ENCODE results near the gene MACROD1.

The MACROD1 gene

GRCh38 chr11:64035081-64035524 is 130.8 kb downstream of the MACROD1 start:
- DNase-seq (ENCODE audit: low spot score) = no peak

- DNase-seq (ENCODE audit: low spot score) = no peak
Observed at GRCh38 chr11:64034411-64034811, 131.5 kb downstream of the MACROD1 start.

GRCh38 chr11:64032050-64032449 is 133.9 kb downstream of the MACROD1 start:
- no peak for DNase-seq (ENCODE audit: low spot score)

GRCh38 chr11:64031001-64031400 is 134.9 kb downstream of the MACROD1 start:
- no peak for DNase-seq (ENCODE audit: low spot score)

- no peak for DNase-seq (ENCODE audit: low spot score)
Observed at GRCh38 chr11:64029773-64030172, 136.1 kb downstream of the MACROD1 start.

GRCh38 chr11:64028398-64029115 is 137.4 kb downstream of the MACROD1 start:
- no peak for DNase-seq (ENCODE audit: low spot score)

GRCh38 chr11:64027651-64028397 is 138.1 kb downstream of the MACROD1 start:
- no peak for DNase-seq (ENCODE audit: low spot score)

GRCh38 chr11:64026575-64027205 is 139.2 kb downstream of the MACROD1 start:
- no peak for DNase-seq (ENCODE audit: low spot score)

- DNase-seq (ENCODE audit: low spot score) = no peak
Observed at GRCh38 chr11:64025205-64025604, 140.7 kb downstream of the MACROD1 start.

- no peak for DNase-seq (ENCODE audit: low spot score)
Observed at GRCh38 chr11:64023712-64024710, 141.9 kb downstream of the MACROD1 start.

GRCh38 chr11:64022125-64022784 is 143.7 kb downstream of the MACROD1 start:
- no peak for DNase-seq (ENCODE audit: low spot score)

GRCh38 chr11:64021757-64022093 is 144.2 kb downstream of the MACROD1 start:
- DNase-seq (ENCODE audit: low spot score) = no peak

GRCh38 chr11:64020976-64021756 is 144.7 kb downstream of the MACROD1 start:
- DNase-seq (ENCODE audit: low spot score) = no peak

- no peak for DNase-seq (ENCODE audit: low spot score)
Observed at GRCh38 chr11:64019106-64020037, 146.5 kb downstream of the MACROD1 start.

- no peak for DNase-seq (ENCODE audit: low spot score)
Observed at GRCh38 chr11:64018310-64018709, 147.6 kb downstream of the MACROD1 start.

GRCh38 chr11:64017945-64018224 is 148.0 kb downstream of the MACROD1 start:
- no peak for DNase-seq (ENCODE audit: low spot score)

GRCh38 chr11:64015935-64016845 is 149.7 kb downstream of the MACROD1 start:
- DNase-seq (ENCODE audit: low spot score) = no peak

GRCh38 chr11:64015510-64015909 is 150.4 kb downstream of the MACROD1 start:
- no peak for DNase-seq (ENCODE audit: low spot score)

GRCh38 chr11:64014356-64014755 is 151.6 kb downstream of the MACROD1 start:
- no peak for DNase-seq (ENCODE audit: low spot score)

Data from AG08396 (cell line).